GM19468 (cell line): ENCODE results near the gene DEXI.
A peak's percentile ranks its signal among the peaks of the same experiment; 100 is the strongest.

ENCODE experiments used
- ATAC-seq: cut with Tn5 transposase; IDR thresholded peaks from one replicate; pipeline ENCODE4 v1.9.1; 2021; ENCODE audit warnings: mild to moderate bottlenecking, moderate library complexity, moderate number of reproducible peaks; ENCODE audit not compliant: unreplicated experiment; ENCODE audit errors: extremely low read depth

The DEXI gene

DNA sequence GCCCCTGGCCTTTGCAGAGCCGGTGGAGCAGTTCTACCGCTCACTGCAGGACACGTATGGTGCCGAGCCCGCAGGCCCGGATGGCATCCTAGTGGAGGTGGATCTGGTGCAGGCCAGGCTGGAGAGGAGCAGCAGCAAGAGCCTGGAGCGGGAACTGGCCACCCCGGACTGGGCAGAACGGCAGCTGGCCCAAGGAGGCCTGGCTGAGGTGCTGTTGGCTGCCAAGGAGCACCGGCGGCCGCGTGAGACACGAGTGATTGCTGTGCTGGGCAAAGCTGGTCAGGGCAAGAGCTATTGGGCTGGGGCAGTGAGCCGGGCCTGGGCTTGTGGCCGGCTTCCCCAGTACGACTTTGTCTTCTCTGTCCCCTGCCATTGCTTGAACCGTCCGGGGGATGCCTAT, 35.8 kb downstream of the DEXI start:
- no peak for ATAC-seq

DNA sequence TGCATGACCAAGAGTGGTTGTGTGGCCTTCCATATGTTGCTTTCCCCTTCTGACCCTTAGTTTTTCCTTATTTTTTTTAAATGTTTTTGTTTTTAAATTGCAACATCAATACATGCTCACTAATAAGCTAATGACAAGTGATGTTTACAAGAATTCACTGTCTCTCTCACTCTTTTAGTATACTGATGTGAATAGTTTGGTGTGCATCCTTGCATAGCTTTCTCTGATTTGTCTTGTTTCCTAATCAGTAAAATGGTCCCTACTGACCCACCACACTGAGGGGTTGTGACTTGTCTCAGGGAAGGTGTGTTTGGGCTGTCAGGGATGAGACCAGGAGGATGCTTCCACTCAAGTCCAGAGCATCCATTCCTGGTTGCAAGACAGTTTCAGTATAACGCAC, 39.3 kb downstream of the DEXI start:
- no peak for ATAC-seq

GRCh38 chr16:10897134-10897533, 45.1 kb downstream of the DEXI start:
- ATAC-seq: peak; percentile 30

DNA sequence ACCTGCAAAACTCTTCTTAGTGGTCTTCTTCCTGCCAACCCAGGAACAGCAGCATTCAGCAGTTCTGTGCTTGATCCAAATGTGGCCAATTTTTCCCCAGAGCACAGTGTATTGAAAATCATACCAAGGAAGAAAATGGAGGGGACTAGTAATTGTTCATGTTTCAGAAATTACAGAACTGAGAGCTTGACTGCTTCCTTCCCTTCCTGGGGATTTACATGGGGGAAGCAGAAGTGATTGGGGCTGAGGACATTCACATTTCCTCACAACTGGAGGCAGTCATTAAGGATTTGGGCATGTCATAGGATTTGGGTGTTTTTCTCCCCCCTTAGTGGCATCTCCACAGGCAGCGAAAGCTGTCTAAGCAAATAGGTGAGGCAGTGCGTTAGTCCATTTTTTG, 45.5 kb downstream of the DEXI start:
- ATAC-seq: no peak

GRCh38 chr16:10896165-10896564, 46.1 kb downstream of the DEXI start:
- no peak for ATAC-seq

GRCh38 chr16:10895053-10895946, 47.0 kb downstream of the DEXI start:
- no peak for ATAC-seq

DNA sequence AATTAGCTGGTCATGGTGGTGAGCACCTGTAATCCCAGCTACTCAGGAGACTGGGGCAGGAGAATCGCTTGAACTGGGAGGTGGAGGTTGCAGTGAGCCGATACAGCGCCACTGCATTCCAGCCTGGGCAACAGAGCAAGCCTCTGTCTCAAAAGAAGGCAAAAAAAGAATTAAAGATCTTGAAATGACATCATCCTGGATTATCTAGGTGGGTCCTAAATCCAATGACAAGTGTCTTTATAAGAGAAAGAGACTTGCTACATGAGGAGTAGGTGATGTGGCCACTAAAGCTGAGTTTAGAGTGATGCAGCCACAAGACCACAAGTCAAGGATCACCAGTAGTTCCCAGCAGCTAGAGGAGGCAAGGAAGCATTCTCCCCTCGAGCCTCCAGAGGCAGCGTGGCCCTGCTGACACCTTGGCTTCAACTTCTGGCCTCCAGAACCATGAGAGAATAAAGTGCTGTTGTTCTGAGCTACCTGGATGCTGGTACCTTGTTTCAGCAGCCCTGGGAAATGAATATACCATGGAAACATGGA, 49.4 kb downstream of the DEXI start:
- ATAC-seq: no peak

GRCh38 chr16:10889855-10890254, 52.4 kb downstream of the DEXI start:
- ATAC-seq: no peak

DNA sequence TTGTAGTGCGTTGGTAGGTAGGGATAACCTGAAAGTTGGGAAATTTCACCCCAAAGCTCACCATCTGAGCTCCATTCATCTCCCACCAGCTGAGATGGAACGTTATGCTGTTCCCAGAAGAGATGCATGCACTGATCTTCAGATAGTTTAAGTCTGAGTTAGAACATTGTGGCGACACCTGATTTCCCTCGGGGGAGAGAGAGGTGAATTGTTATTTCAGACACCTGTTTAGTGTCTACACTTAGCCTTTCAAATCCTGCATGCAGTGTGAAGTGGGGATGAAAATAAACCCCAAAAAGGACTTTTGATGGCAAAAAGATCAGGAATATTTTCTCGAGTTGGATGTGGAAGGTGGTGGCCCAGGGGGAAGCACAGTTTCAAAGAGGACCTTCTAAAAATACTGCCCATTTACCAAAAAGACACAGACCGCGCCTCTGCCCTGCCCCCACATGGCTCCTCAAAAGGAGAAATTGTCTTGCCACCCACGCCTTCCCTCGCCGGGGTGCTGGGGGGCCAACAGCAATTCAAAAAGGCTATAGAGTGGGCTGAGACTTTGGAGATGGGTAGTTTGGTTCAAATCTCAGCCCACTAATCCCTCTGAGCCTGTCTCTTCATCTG, 53.8 kb downstream of the DEXI start:
- ATAC-seq: no peak

GRCh38 chr16:10885246-10885645, 57.0 kb downstream of the DEXI start:
- no peak for ATAC-seq

DNA sequence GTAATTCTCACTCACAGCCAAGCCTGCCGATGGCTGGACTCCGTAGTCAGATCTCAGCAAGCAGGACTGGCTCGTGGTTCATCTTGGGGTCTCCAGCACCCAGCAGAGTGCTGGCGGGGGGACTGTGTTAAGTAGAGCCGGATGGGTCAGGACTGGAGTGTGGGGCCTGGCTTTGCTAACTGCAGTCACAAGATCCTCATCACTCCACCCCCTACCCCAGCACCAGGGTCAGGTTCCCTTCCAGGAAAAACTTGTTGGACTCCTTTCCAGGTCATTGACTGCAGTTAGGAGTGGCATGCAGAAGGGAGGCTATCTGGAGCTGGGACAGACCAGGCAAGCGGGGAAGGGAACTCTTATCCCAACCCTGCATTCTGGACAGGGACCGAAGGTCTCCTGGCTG, 59.3 kb downstream of the DEXI start:
- ATAC-seq: no peak

DNA sequence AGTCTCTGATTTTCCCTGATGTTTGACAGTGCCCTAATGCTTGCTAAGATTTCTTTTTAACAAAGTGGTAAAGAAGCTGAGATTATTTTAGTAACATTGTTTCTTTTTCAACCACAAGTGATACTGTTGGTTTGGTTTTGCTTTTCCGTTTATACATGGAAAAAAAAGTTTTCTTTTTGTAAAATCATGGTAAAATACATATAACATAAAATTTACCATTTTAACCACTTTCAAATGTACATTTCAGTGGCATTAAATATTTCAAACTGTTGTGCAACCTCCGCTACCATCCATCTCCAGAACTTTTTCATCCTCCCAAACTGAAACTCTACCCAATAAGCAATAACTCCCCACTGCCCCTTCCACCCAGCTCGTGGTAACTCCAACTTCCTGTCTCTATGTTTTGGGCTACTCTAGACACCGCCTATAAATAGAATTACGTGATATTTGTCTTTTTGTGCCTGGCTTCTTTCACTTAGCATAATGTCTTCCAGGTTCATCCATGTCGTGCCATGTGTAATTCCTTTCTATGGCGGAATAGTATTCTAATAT, 60.7 kb downstream of the DEXI start:
- ATAC-seq: no peak

GRCh38 chr16:10880594-10881452, 61.4 kb downstream of the DEXI start:
- ATAC-seq: no peak

GRCh38 chr16:10879681-10880589, 62.3 kb downstream of the DEXI start:
- no peak for ATAC-seq
